ENCODE results near the gene AUTS2.

DNA sequence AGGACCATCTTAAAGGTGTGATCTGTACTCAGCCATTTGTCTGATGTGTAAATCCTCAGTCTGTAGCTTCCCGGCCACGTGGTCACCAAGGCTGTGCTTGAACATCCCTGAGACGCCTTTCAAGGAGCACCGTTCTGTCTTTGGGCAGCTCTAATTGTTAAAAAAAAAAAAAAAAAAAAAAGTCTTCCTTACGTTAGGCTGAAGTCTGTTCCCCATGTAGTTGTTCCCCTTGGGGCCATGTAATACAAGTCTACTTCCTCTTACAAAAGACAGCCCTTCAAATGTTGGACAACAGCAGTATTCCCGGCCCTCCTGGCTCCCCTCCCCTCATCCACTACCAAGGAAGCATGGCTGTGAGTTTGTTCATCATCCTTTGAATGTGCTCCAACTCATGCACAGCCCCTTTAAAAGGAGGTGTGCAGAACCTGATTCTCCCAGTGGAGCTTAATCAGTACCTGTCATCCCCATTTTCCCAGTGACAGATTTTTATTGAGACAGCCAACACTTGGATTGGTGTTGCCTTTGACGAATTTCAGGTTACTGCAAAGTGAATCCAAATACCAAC is 1141.5 kb downstream of the AUTS2 start:
- TF ChIP-seq POLR2A (IDR thresholded peaks at IDR 0.05; ENCODE audit: low read depth, low read length): no peak
- TF ChIP-seq TAF1 (IDR thresholded peaks at IDR 0.05; ENCODE audit: borderline replicate concordance, low read depth, low read length): no peak
- TF ChIP-seq POLR2AphosphoS5 (IDR thresholded peaks at IDR 0.05; ENCODE audit: low read depth, low read length): no peak
